ENCODE data around the gene DMXL2. TPM values are rescaled to one million over a fixed set of nuclear protein-coding genes. Genes with fewer than 3 reads are reported as not detected.

DMXL2 gene
- total and polyA plus RNA-seq, 2 experiments from 2014 or later = 10.5 to 31.4 TPM

GRCh38 chr15:51647128-51647562 is 24.6 kb upstream of the DMXL2 start:
- H2AFZ ChIP-seq = no peak overlapping the region
- no peaks in the 10 kb centered on the region for H3K36me3 ChIP-seq (replicated peaks; ENCODE audit: insufficient read depth, low read depth)
- no peak overlapping the region for H3K27ac ChIP-seq
- no peaks in the 10 kb centered on the region for H3K27me3 ChIP-seq
- no peaks in the 10 kb centered on the region for H4K20me1 ChIP-seq (ENCODE audit: insufficient read depth, poor library complexity, severe bottlenecking)
- no peaks in the 10 kb centered on the region for H3K79me2 ChIP-seq
- H3K9me3 ChIP-seq (ENCODE audit: low read depth) = no peaks in the 10 kb centered on the region
- H3K9me2 ChIP-seq (replicated peaks; ENCODE audit: insufficient read depth) = no peaks in the 10 kb centered on the region
- DNase-seq (ENCODE audit: low spot score) = no peak
- H3K4me2 ChIP-seq = no peak overlapping the region
- peaks cover 5% of the 10 kb centered on the region for H3K4me1 ChIP-seq (ENCODE audit: insufficient read depth)
- 66% methylated on average over 3 of the region's 3 CpGs for WGBS (ENCODE audit: low lambda C conversion rate, missing lambda C conversion rate)
- H3K4me3 ChIP-seq = no peak overlapping the region
- TF ChIP-seq CTCF (IDR thresholded peaks at IDR 0.05; ENCODE audit: poor library complexity) = no peak
- TF ChIP-seq EZH2phosphoT487 (IDR thresholded peaks at IDR 0.05; ENCODE audit: low read depth, severe bottlenecking, unreplicated experiment) = no peak
- no peak for TF ChIP-seq EZH2 (IDR thresholded peaks at IDR 0.05; ENCODE audit: borderline replicate concordance)

- H2AFZ ChIP-seq = no peak overlapping the region
- no peak overlapping the region for H3K4me2 ChIP-seq
- no peaks in the 10 kb centered on the region for H3K9me2 ChIP-seq (replicated peaks; ENCODE audit: insufficient read depth)
- WGBS (ENCODE audit: low lambda C conversion rate, missing lambda C conversion rate) = 69% methylated on average over 1 of the region's 1 CpG
- H3K27me3 ChIP-seq = no peaks in the 10 kb centered on the region
- H4K20me1 ChIP-seq (ENCODE audit: insufficient read depth, poor library complexity, severe bottlenecking) = no peaks in the 10 kb centered on the region
- no peaks in the 10 kb centered on the region for H3K9me3 ChIP-seq (ENCODE audit: low read depth)
- DNase-seq (ENCODE audit: low spot score) = no peak
- H3K27ac ChIP-seq = peak overlapping the region; percentile 13
- H3K79me2 ChIP-seq = no peaks in the 10 kb centered on the region
- peaks cover 10% of the 10 kb centered on the region for H3K4me1 ChIP-seq (ENCODE audit: insufficient read depth)
- H3K36me3 ChIP-seq (replicated peaks; ENCODE audit: insufficient read depth, low read depth) = no peaks in the 10 kb centered on the region
- H3K4me3 ChIP-seq = no peak overlapping the region
- TF ChIP-seq CTCF (IDR thresholded peaks at IDR 0.05; ENCODE audit: poor library complexity) (no peak), EZH2phosphoT487 (IDR thresholded peaks at IDR 0.05; ENCODE audit: low read depth, severe bottlenecking, unreplicated experiment) (no peak), EZH2 (IDR thresholded peaks at IDR 0.05; ENCODE audit: borderline replicate concordance) (no peak)
These were observed 20.1 kb upstream of the DMXL2 start for GRCh38 chr15:51642696-51643095.

- 50% methylated on average over 4 of the region's 4 CpGs for WGBS (ENCODE audit: low lambda C conversion rate, missing lambda C conversion rate)
- Histone ChIP-seq H3K36me3 (replicated peaks; ENCODE audit: insufficient read depth, low read depth) (no peaks in the 10 kb centered on the region), H3K27ac (peak overlapping the region; percentile 13), H3K4me3 (no peak overlapping the region), H4K20me1 (ENCODE audit: insufficient read depth, poor library complexity, severe bottlenecking) (no peaks in the 10 kb centered on the region), H3K4me1 (ENCODE audit: insufficient read depth) (peaks cover 10% of the 10 kb centered on the region), H3K9me2 (replicated peaks; ENCODE audit: insufficient read depth) (no peaks in the 10 kb centered on the region), H3K79me2 (no peaks in the 10 kb centered on the region), H3K9me3 (ENCODE audit: low read depth) (no peaks in the 10 kb centered on the region), H3K27me3 (no peaks in the 10 kb centered on the region), H2AFZ (no peak overlapping the region), H3K4me2 (no peak overlapping the region)
- TF ChIP-seq EZH2phosphoT487 (IDR thresholded peaks at IDR 0.05; ENCODE audit: low read depth, severe bottlenecking, unreplicated experiment) (peak; percentile 91), EZH2 (IDR thresholded peaks at IDR 0.05; ENCODE audit: borderline replicate concordance) (no peak)
- DNase-seq (ENCODE audit: low spot score) = no peak
These were observed 19.0 kb upstream of the DMXL2 start for GRCh38 chr15:51641490-51642130.

- H3K4me1 ChIP-seq (ENCODE audit: insufficient read depth) = no peaks in the 10 kb centered on the region
- WGBS (ENCODE audit: low lambda C conversion rate, missing lambda C conversion rate) = 59% methylated on average over 3 of the region's 3 CpGs
These were observed 12.1 kb upstream of the DMXL2 start for GRCh38 chr15:51634591-51635198.

More at GRCh38 chr15:51634591-51635198, 12.1 kb upstream of the DMXL2 start:
- Histone ChIP-seq H3K27ac (no peak overlapping the region), H3K9me3 (ENCODE audit: low read depth) (no peaks in the 10 kb centered on the region), H3K4me2 (no peak overlapping the region), H4K20me1 (ENCODE audit: insufficient read depth, poor library complexity, severe bottlenecking) (no peaks in the 10 kb centered on the region), H3K27me3 (no peaks in the 10 kb centered on the region), H3K9me2 (replicated peaks; ENCODE audit: insufficient read depth) (no peaks in the 10 kb centered on the region), H3K79me2 (no peaks in the 10 kb centered on the region), H3K4me3 (no peak overlapping the region), H3K36me3 (replicated peaks; ENCODE audit: insufficient read depth, low read depth) (no peaks in the 10 kb centered on the region), H2AFZ (no peak overlapping the region)
- DNase-seq (ENCODE audit: low spot score) = no peak
- no peak for TF ChIP-seq CTCF (IDR thresholded peaks at IDR 0.05; ENCODE audit: poor library complexity)

Data from hepatocyte (in vitro differentiated cells).